ENCODE results near the gene CD300LF. TPM values are rescaled to one million over a fixed set of nuclear protein-coding genes. Genes with fewer than 3 reads are reported as not detected.

CD300LF gene
- polyA plus RNA-seq, 4 donors: 1.6 to 5.7 (median 2.4) TPM

- DNase-seq (no peak), FAIRE-seq (no peak)
- Histone ChIP-seq H3K4me3 (ENCODE audit: low read depth in 1 of 3, low read length in 3 of 3) (no peak overlapping the region), H3K27me3 (ENCODE audit: control insufficient read depth in 3 of 3, insufficient read depth in 3 of 3, low read length in 3 of 3) (peaks cover 0 to 5% (median 0%) of the 10 kb centered on the region in 3 donors), H3K4me1 (ENCODE audit: control insufficient read depth in 3 of 3, insufficient read depth in 2 of 3, low read depth in 1 of 3, low read length in 2 of 3) (no peaks in the 10 kb centered on the region), H3K36me3 (ENCODE audit: control insufficient read depth in 3 of 3, insufficient read depth in 2 of 3, low read depth in 1 of 3, low read length in 3 of 3) (no peaks in the 10 kb centered on the region), H3K9me3 (ENCODE audit: control insufficient read depth in 2 of 2, insufficient read depth in 1 of 2, low read depth in 1 of 2, low read length in 1 of 2) (no peaks in the 10 kb centered on the region), H3K27ac (ENCODE audit: low read depth in 1 of 3, low read length in 2 of 3) (no peak overlapping the region)
- WGBS, 3 donors: 64 to 70% (median 69%) methylated on average over 6 of the region's 6 CpGs
Observed at GRCh38 chr17:74690409-74690825, 22.3 kb downstream of the CD300LF start.

GRCh38 chr17:74687886-74688285 lies 24.8 kb downstream of the CD300LF start:
- 64 to 87% (median 81%) methylated on average over 3 of the region's 3 CpGs for WGBS, 3 donors
- no peaks in the 10 kb centered on the region for H3K4me1 ChIP-seq (ENCODE audit: control insufficient read depth in 3 of 3, insufficient read depth in 2 of 3, low read depth in 1 of 3, low read length in 2 of 3)
- H3K9me3 ChIP-seq (ENCODE audit: control insufficient read depth in 2 of 2, insufficient read depth in 1 of 2, low read depth in 1 of 2, low read length in 1 of 2): no peaks in the 10 kb centered on the region
- no peak overlapping the region for H3K4me3 ChIP-seq (ENCODE audit: low read depth in 1 of 3, low read length in 3 of 3)
- no peaks in the 10 kb centered on the region for H3K36me3 ChIP-seq (ENCODE audit: control insufficient read depth in 3 of 3, insufficient read depth in 2 of 3, low read depth in 1 of 3, low read length in 3 of 3)
- peaks cover 0 to 5% (median 0%) of the 10 kb centered on the region in 3 donors for H3K27me3 ChIP-seq (ENCODE audit: control insufficient read depth in 3 of 3, insufficient read depth in 3 of 3, low read length in 3 of 3)
- no peak overlapping the region for H3K27ac ChIP-seq (ENCODE audit: low read depth in 1 of 3, low read length in 2 of 3)
- DNase-seq (no peak), FAIRE-seq (no peak)

- DNase-seq (no peak), FAIRE-seq (no peak)
- H3K27me3 ChIP-seq (ENCODE audit: control insufficient read depth in 3 of 3, insufficient read depth in 3 of 3, low read length in 3 of 3): peaks cover 0 to 5% (median 0%) of the 10 kb centered on the region in 3 donors
- H3K27ac ChIP-seq (ENCODE audit: low read depth in 1 of 3, low read length in 2 of 3): no peak overlapping the region
- no peaks in the 10 kb centered on the region for H3K36me3 ChIP-seq (ENCODE audit: control insufficient read depth in 3 of 3, insufficient read depth in 2 of 3, low read depth in 1 of 3, low read length in 3 of 3)
- no peak overlapping the region for H3K4me3 ChIP-seq (ENCODE audit: low read depth in 1 of 3, low read length in 3 of 3)
- H3K9me3 ChIP-seq (ENCODE audit: control insufficient read depth in 2 of 2, insufficient read depth in 1 of 2, low read depth in 1 of 2, low read length in 1 of 2): no peaks in the 10 kb centered on the region
- H3K4me1 ChIP-seq (ENCODE audit: control insufficient read depth in 3 of 3, insufficient read depth in 2 of 3, low read depth in 1 of 3, low read length in 2 of 3): no peaks in the 10 kb centered on the region
- 42 to 57% (median 44%) methylated on average over 5 of the region's 5 CpGs for WGBS, 3 donors
Observed at GRCh38 chr17:74686761-74687160, 26.0 kb downstream of the CD300LF start.

GRCh38 chr17:74682471-74683190 lies 30.1 kb downstream of the CD300LF start:
- H3K27me3 ChIP-seq (ENCODE audit: control insufficient read depth in 3 of 3, insufficient read depth in 3 of 3, low read length in 3 of 3): peaks cover 0 to 4% (median 2%) of the 10 kb centered on the region in 3 donors
- WGBS, 3 donors: 73 to 84% (median 78%) methylated on average over 15 of the region's 15 CpGs
- no peaks in the 10 kb centered on the region for H3K4me1 ChIP-seq (ENCODE audit: control insufficient read depth in 3 of 3, insufficient read depth in 2 of 3, low read depth in 1 of 3, low read length in 2 of 3)
- no peaks in the 10 kb centered on the region for H3K9me3 ChIP-seq (ENCODE audit: control insufficient read depth in 2 of 2, insufficient read depth in 1 of 2, low read depth in 1 of 2, low read length in 1 of 2)
- DNase-seq (no peak), FAIRE-seq (no peak)
- H3K27ac ChIP-seq (ENCODE audit: low read depth in 1 of 3, low read length in 2 of 3): no peak overlapping the region
- no peaks in the 10 kb centered on the region for H3K36me3 ChIP-seq (ENCODE audit: control insufficient read depth in 3 of 3, insufficient read depth in 2 of 3, low read depth in 1 of 3, low read length in 3 of 3)
- no peak overlapping the region for H3K4me3 ChIP-seq (ENCODE audit: low read depth in 1 of 3, low read length in 3 of 3)

- Histone ChIP-seq H3K4me1 (ENCODE audit: control insufficient read depth in 3 of 3, insufficient read depth in 2 of 3, low read depth in 1 of 3, low read length in 2 of 3) (no peaks in the 10 kb centered on the region), H3K9me3 (ENCODE audit: control insufficient read depth in 2 of 2, insufficient read depth in 1 of 2, low read depth in 1 of 2, low read length in 1 of 2) (no peaks in the 10 kb centered on the region), H3K36me3 (ENCODE audit: control insufficient read depth in 3 of 3, insufficient read depth in 2 of 3, low read depth in 1 of 3, low read length in 3 of 3) (no peaks in the 10 kb centered on the region), H3K27me3 (ENCODE audit: control insufficient read depth in 3 of 3, insufficient read depth in 3 of 3, low read length in 3 of 3) (peaks cover 0 to 4% (median 2%) of the 10 kb centered on the region in 3 donors), H3K27ac (ENCODE audit: low read depth in 1 of 3, low read length in 2 of 3) (no peak overlapping the region), H3K4me3 (ENCODE audit: low read depth in 1 of 3, low read length in 3 of 3) (no peak overlapping the region)
- DNase-seq: no peak
- FAIRE-seq: no peak
- WGBS, 3 donors: 71 to 80% (median 78%) methylated on average over 6 of the region's 6 CpGs
Observed at GRCh38 chr17:74682028-74682427, 30.7 kb downstream of the CD300LF start.

GRCh38 chr17:74680941-74681340 lies 31.8 kb downstream of the CD300LF start:
- H3K27ac ChIP-seq (ENCODE audit: low read depth in 1 of 3, low read length in 2 of 3): no peak overlapping the region

GRCh38 chr17:74680213-74680612 lies 32.5 kb downstream of the CD300LF start:
- FAIRE-seq: no peak
- no peak for DNase-seq
- Histone ChIP-seq H3K27ac (ENCODE audit: low read depth in 1 of 3, low read length in 2 of 3) (no peak overlapping the region), H3K36me3 (ENCODE audit: control insufficient read depth in 3 of 3, insufficient read depth in 2 of 3, low read depth in 1 of 3, low read length in 3 of 3) (no peaks in the 10 kb centered on the region), H3K4me3 (ENCODE audit: low read depth in 1 of 3, low read length in 3 of 3) (no peak overlapping the region), H3K27me3 (ENCODE audit: control insufficient read depth in 3 of 3, insufficient read depth in 3 of 3, low read length in 3 of 3) (peaks cover 0 to 5% (median 2%) of the 10 kb centered on the region in 3 donors), H3K4me1 (ENCODE audit: control insufficient read depth in 3 of 3, insufficient read depth in 2 of 3, low read depth in 1 of 3, low read length in 2 of 3) (no peaks in the 10 kb centered on the region), H3K9me3 (ENCODE audit: control insufficient read depth in 2 of 2, insufficient read depth in 1 of 2, low read depth in 1 of 2, low read length in 1 of 2) (no peaks in the 10 kb centered on the region)
- 47 to 78% (median 59%) methylated on average over 2 of the region's 2 CpGs for WGBS, 3 donors

More at GRCh38 chr17:74680941-74681340, 31.8 kb downstream of the CD300LF start:
- H3K4me1 ChIP-seq (ENCODE audit: control insufficient read depth in 3 of 3, insufficient read depth in 2 of 3, low read depth in 1 of 3, low read length in 2 of 3): no peaks in the 10 kb centered on the region
- DNase-seq (no peak), FAIRE-seq (no peak)
- H3K27me3 ChIP-seq (ENCODE audit: control insufficient read depth in 3 of 3, insufficient read depth in 3 of 3, low read length in 3 of 3): peaks cover 0 to 6% (median 2%) of the 10 kb centered on the region in 3 donors
- no peaks in the 10 kb centered on the region for H3K9me3 ChIP-seq (ENCODE audit: control insufficient read depth in 2 of 2, insufficient read depth in 1 of 2, low read depth in 1 of 2, low read length in 1 of 2)
- H3K36me3 ChIP-seq (ENCODE audit: control insufficient read depth in 3 of 3, insufficient read depth in 2 of 3, low read depth in 1 of 3, low read length in 3 of 3): no peaks in the 10 kb centered on the region
- no peak overlapping the region for H3K4me3 ChIP-seq (ENCODE audit: low read depth in 1 of 3, low read length in 3 of 3)
- WGBS, 3 donors: 34 to 67% (median 55%) methylated on average over 5 of the region's 5 CpGs

- WGBS, 3 donors: 80 to 81% (median 80%) methylated on average over 2 of the region's 2 CpGs
- FAIRE-seq (no peak), DNase-seq (no peak)
- Histone ChIP-seq H3K4me1 (ENCODE audit: control insufficient read depth in 3 of 3, insufficient read depth in 2 of 3, low read depth in 1 of 3, low read length in 2 of 3) (no peaks in the 10 kb centered on the region), H3K9me3 (ENCODE audit: control insufficient read depth in 2 of 2, insufficient read depth in 1 of 2, low read depth in 1 of 2, low read length in 1 of 2) (no peaks in the 10 kb centered on the region), H3K4me3 (ENCODE audit: low read depth in 1 of 3, low read length in 3 of 3) (no peak overlapping the region), H3K36me3 (ENCODE audit: control insufficient read depth in 3 of 3, insufficient read depth in 2 of 3, low read depth in 1 of 3, low read length in 3 of 3) (no peaks in the 10 kb centered on the region), H3K27ac (ENCODE audit: low read depth in 1 of 3, low read length in 2 of 3) (no peak overlapping the region), H3K27me3 (ENCODE audit: control insufficient read depth in 3 of 3, insufficient read depth in 3 of 3, low read length in 3 of 3) (peaks cover 0 to 5% (median 2%) of the 10 kb centered on the region in 3 donors)
Observed at GRCh38 chr17:74679374-74679773, 33.3 kb downstream of the CD300LF start.

- no peak overlapping the region for H3K27ac ChIP-seq (ENCODE audit: low read depth in 1 of 3, low read length in 2 of 3)
- FAIRE-seq (no peak), DNase-seq (no peak)
- peaks cover 0 to 5% (median 3%) of the 10 kb centered on the region in 3 donors for H3K27me3 ChIP-seq (ENCODE audit: control insufficient read depth in 3 of 3, insufficient read depth in 3 of 3, low read length in 3 of 3)
- no peak overlapping the region for H3K4me3 ChIP-seq (ENCODE audit: low read depth in 1 of 3, low read length in 3 of 3)
- no peaks in the 10 kb centered on the region for H3K36me3 ChIP-seq (ENCODE audit: control insufficient read depth in 3 of 3, insufficient read depth in 2 of 3, low read depth in 1 of 3, low read length in 3 of 3)
- no peaks in the 10 kb centered on the region for H3K9me3 ChIP-seq (ENCODE audit: control insufficient read depth in 2 of 2, insufficient read depth in 1 of 2, low read depth in 1 of 2, low read length in 1 of 2)
- H3K4me1 ChIP-seq (ENCODE audit: control insufficient read depth in 3 of 3, insufficient read depth in 2 of 3, low read depth in 1 of 3, low read length in 2 of 3): no peaks in the 10 kb centered on the region
- 11 to 28% (median 26%) methylated on average over 2 of the region's 2 CpGs for WGBS, 3 donors
Observed at GRCh38 chr17:74678541-74678940, 34.2 kb downstream of the CD300LF start.
